Measurements from ENCODE around the gene LIME1. TPM values are rescaled to one million over a fixed set of nuclear protein-coding genes. Genes with fewer than 3 reads are reported as not detected.

Gene LIME1
- total RNA-seq, 2 donors from 2014 or later, result 4.2 to 4.9 TPM

DNA sequence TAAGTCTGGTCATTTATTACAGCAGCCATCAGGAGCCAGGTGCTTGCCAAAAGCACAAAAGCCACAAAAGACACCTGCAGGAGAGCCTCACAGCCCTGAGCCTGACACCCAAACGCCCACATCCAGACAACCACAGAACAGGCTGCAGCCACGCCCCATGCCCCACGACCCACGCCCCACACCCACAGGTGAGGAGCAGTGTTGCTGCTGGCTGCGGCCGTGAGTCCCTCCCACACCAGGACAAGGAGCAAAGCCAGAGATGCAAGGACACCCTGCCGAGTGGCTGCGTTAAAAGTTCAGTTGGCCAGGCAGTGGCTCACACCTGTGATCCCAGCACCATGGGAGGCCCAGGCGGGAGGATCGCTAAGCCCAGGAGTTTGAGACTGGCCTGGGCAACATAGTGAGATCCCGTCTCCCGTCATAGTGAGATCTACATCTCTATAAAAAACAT is 46.1 kb downstream of the LIME1 start:
- intact Hi-C loops (cut with DNase I), result no loop called here
- DNase-seq (ENCODE audit: low spot score), result no peak

DNA sequence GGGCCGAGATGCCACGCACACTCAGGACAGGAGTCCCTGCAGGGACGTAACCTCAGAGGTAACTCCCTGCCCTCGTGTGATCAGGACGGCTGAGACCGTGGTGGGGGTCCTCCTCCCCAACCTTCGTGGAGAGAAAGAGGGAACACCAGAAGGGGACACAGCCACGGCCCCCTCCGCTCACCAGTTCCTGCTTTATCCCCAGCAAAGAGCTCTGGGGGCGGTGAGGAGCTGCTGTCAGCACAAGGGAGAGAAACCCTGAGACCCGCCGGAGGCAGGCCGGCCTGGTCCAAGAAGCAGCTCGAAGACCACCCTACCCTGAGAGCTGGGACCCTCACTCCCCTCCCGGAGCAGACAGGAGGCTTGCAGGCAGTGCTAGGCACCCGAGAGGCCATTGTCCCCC is 47.5 kb downstream of the LIME1 start:
- intact Hi-C loops (cut with DNase I), result no loop called here
- no peak for DNase-seq (ENCODE audit: low spot score)

DNA sequence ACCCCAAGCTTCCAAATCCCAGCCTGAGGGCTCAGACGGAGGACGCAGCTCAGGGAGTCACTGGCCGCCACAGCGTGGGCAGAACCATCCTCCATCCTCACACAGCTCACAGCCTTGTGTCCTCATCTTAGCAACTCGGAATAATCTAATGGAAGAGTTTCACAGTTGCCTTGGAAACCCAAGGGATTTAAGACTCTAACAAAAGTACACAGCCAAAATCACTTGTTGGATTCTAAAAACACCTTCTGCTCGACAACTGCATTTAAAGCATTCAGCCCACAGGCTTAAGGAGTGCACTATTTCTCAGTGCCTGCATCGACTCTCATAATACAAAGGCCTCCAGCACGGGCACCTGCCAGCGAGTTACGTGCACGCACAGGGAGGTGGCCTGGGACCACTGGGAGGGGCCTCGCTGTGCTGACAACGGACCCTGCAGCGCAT is 49.2 kb downstream of the LIME1 start:
- intact Hi-C loops (cut with DNase I), result loop anchor here in 1 of 2 donors (5.0 kb wide), 1 partner anchor 77 kb away; the partner anchor contains the start of gene ABHD16B

DNA sequence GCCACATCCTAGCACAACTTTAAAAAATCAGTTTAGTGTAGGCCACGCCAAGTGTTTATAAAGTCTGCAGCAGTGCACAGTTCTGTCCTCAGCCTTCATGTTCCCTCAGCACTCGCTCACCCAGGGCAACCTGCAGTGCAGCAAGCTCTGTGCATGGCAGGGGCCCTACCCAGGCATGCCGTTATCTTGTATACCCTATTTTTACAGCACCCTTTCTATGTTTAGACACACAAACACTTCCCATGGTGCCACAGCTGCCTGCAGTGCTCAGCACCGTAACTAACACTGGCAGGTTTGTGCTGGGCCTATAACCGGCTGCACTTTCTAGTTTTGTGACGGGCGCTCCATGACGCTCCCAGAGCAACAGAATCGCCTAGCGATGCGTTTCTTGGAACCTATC is 50.8 kb downstream of the LIME1 start:
- DNase-seq (ENCODE audit: low spot score), result no peak
- intact Hi-C loops (cut with DNase I), result loop anchor here in 1 of 2 donors (5.0 kb wide), 1 partner anchor 75 kb away; the partner anchor contains the start of gene ABHD16B

More for the DNA sequence above, 49.2 kb downstream of the LIME1 start:
- no peak for DNase-seq (ENCODE audit: low spot score)

DNA sequence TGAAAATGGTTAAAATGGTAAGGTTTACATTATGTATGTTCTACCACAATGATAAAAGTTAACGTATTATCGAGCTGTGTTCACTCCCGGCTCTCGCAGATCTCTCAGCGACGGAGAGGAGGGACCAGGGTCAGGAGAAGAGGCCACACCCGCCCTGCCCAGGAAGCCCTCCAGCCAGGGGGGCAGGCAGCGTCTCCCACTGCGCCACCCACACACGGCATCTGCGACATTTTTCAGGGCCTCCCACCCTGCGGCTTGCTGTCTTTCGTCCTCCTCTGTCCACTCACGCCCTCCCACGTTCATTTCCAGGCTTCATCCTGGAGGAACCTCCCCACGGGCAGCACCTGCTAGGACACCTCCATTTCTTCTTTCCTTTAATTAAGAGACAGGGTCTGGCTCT is 51.3 kb downstream of the LIME1 start:
- no peak for DNase-seq (ENCODE audit: low spot score)
- intact Hi-C loops (cut with DNase I), result loop anchor here in 1 of 2 donors (5.0 kb wide), 1 partner anchor 75 kb away; the partner anchor contains the start of gene ABHD16B

Other genes starting within 250 kb of the LIME1 start
- 1 to 10 TPM in 1 of 2 donors, under 1 TPM in 1; 0.42 to 2.6 TPM for gene EEF1A2, start 237.6 kb upstream of the LIME1 start, total RNA-seq
- 100 to 1,000 TPM; 172 to 331 TPM for gene PPDPF, start 215.9 kb upstream of the LIME1 start, total RNA-seq
- under 1 TPM in 1 of 2 donors, not detected in 1; 0.60 TPM for gene PTK6, start 199.3 kb upstream of the LIME1 start, total RNA-seq
- not detected for gene SRMS, start 188.9 kb upstream of the LIME1 start, total RNA-seq
- gene FNDC11, start 182.5 kb upstream of the LIME1 start, total RNA-seq, result under 1 TPM in 1 of 2 donors, not detected in 1; 0.19 TPM
- 10 to 100 TPM; 13.7 to 25.5 TPM for gene HELZ2, start 162.4 kb upstream of the LIME1 start, total RNA-seq
- gene GMEB2, start 109.6 kb upstream of the LIME1 start, total RNA-seq, result 1 to 10 TPM; 6.9 to 8.8 TPM
- 10 to 100 TPM; 11.7 to 27.3 TPM for gene STMN3, start 83.2 kb upstream of the LIME1 start, total RNA-seq
- gene RTEL1, start 78.4 kb upstream of the LIME1 start, total RNA-seq, result 10 to 100 TPM; 28.3 to 28.7 TPM
- 1 to 10 TPM; 5.4 to 7.0 TPM for gene TNFRSF6B, start 40.0 kb upstream of the LIME1 start, total RNA-seq
- gene ARFRP1, start 28.7 kb upstream of the LIME1 start, total RNA-seq, result 10 to 100 TPM; 35.7 to 38.1 TPM
- 10 to 100 TPM; 15.1 to 15.2 TPM for gene ZGPAT, start 28.6 kb upstream of the LIME1 start, total RNA-seq
- gene SLC2A4RG, start 3.1 kb downstream of the LIME1 start, total RNA-seq, result 100 to 1,000 TPM in 1 of 2 donors, 10 to 100 TPM in 1; 54.0 to 112 TPM
- 10 to 100 TPM in 1 of 2 donors, 1 to 10 TPM in 1; 6.8 to 11.9 TPM for gene ZBTB46, start 94.6 kb downstream of the LIME1 start, total RNA-seq
- not detected for gene ABHD16B, start 124.8 kb downstream of the LIME1 start, total RNA-seq
- gene TPD52L2, start 128.6 kb downstream of the LIME1 start, total RNA-seq, result 100 to 1,000 TPM; 113 to 132 TPM
- gene DNAJC5, start 158.5 kb downstream of the LIME1 start, total RNA-seq, result 10 to 100 TPM; 31.1 to 31.7 TPM
- 10 to 100 TPM; 20.8 to 22.0 TPM for gene UCKL1, start 219.8 kb downstream of the LIME1 start, total RNA-seq
- 10 to 100 TPM in 1 of 2 donors, 1 to 10 TPM in 1; 9.4 to 11.2 TPM for gene ZNF512B, start 233.3 kb downstream of the LIME1 start, total RNA-seq
- gene SAMD10, start 243.0 kb downstream of the LIME1 start, total RNA-seq, result 1 to 10 TPM; 1.1 to 1.5 TPM
- gene PRPF6, start 244.5 kb downstream of the LIME1 start, total RNA-seq, result 10 to 100 TPM; 44.3 to 44.8 TPM

Measured in posterior vena cava (tissue), 2 donors.